GM15510 (cell line): Measurements from ENCODE around the gene EN1.

Source experiments
- POLR2A ChIP-seq: IDR thresholded peaks from 3 replicates; pipeline ENCODE4 v1.6.1; 2011; ENCODE audit warnings: borderline replicate concordance; ENCODE audit not compliant: insufficient read length; ENCODE audit errors: extremely low read depth

Gene EN1

DNA sequence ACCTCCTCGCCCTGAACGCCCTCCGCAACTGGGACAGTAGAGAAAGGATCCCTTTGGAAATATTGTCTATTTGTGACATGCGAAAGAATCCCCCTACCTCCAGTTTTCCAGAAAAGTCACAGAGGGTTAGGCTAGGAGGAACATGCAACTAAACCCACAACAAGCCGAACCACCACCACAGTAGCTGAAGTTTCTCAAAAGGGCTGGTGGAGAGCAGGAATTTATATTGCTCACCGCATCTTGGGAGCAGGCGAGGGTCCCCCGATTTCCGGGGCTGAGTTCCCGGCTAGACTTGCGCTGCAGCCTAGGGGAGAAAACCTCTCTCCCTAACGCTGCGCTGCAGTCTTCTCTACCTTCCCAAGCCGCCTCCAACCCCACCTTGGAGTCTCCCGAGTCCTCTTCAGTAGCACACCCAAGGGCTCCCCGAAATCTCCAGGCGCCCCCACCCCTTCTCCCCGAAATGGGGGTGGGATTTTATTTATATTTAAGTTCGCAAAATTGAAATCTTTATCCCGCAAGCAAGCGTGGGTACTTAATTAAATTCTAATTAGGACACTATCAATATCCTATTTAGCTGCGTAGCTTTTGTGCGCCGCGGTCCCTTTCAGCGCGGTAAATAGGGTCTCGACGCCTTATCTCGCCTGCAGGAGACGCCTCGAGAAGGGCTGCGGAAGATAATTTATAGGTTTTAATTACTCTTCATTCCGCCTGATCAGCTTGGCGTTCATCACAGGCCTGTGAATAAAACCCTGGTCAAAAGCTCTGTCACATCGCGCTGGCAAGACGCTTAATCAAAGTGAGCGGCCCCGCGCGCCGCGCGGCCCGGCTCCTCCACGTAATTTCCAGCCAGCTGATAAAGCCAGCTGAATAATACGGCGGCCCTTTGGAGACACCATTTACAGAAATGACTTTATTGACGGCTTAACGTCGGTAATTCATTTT lies 2.0 kb upstream of the EN1 start:
- TF ChIP-seq POLR2A: no peak

DNA sequence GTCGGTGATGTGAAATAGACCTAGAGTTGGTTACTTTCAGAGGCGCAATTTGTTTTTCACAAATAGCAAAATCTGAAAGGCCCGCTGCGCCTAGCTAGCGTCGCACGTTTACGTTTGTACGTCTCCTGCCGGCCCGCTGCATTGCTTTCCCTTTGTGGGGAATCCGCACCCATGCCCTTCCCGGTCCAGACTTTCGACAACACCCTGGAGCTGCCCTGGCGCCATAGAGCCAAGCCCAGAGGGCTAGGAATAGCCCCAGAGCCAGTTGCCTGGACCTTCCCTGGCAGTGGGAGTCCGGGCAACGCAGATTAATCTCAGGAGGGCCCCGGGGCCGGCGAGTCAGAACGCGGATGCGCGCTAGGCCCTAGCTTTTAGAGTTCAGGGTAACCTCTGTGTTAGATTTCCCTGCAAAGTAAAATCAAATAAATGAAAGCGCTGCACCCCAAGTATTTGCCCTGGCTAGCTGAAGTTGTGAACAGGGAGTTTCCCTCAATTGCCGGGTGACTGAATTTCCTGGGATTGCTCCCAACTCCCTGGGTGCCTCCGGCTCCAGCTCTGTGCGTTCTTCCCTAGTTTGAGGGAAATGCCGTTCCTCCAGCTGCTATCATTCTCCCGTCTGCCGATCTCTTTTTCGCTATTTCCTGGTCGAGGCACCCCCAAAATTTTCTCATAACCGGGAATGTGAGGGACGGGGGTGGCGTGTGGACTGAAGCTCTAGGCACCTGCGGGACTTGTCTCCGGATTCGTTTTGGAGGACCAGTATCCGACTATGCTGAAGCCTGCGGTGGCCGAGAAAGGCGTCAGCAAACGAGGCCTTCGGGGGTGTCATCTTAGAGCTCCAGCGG lies 1.2 kb upstream of the EN1 start:
- TF ChIP-seq POLR2A: no peak

DNA sequence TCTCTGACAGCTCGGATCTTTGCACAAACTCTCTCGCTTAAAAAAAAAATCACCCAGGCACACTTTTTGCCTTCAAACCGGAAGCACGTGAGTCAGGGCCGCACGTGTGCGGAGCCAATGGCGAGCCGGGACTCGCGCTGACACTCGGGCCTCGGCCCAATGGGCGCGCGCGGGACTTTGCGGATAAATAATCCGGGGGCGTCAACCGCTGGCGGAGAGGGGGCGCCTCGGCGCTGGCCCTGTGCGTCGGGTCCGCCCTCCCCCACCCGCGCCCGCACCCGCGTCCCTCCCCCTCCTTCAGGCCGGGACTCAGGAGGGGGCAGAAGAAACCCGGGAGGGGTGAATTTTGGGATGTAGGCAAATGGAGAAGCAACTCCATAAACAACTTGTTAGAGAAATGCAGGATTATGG lies 319 bp upstream of the EN1 start:
- no peak for TF ChIP-seq POLR2A

DNA sequence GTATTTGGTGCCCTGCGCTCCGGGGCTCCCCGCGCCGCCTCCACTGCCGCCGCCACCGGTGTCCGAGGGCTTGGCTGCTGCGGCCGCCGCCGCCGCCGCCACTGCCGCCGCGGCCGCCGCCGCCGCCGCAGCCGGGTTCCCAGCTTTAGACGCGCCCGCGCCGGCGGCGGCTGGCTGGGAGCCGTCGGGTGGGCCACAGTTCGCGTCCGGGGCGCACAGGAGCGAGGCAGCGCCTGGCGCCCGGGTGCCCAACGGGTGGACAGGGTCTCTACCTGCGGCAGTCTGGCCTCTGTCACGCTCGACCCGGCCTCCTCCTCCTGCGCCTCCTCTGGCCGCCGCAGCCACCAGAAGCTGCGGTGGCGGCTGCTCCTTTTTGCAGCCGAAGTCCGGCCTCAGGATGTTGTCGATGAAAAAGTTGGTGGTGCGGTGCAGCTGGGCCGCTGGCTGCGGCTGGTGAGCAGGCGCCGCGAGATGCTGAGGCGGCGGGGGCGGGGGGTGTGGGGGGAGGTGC lies 951 bp downstream of the EN1 start:
- TF ChIP-seq POLR2A: no peak

DNA sequence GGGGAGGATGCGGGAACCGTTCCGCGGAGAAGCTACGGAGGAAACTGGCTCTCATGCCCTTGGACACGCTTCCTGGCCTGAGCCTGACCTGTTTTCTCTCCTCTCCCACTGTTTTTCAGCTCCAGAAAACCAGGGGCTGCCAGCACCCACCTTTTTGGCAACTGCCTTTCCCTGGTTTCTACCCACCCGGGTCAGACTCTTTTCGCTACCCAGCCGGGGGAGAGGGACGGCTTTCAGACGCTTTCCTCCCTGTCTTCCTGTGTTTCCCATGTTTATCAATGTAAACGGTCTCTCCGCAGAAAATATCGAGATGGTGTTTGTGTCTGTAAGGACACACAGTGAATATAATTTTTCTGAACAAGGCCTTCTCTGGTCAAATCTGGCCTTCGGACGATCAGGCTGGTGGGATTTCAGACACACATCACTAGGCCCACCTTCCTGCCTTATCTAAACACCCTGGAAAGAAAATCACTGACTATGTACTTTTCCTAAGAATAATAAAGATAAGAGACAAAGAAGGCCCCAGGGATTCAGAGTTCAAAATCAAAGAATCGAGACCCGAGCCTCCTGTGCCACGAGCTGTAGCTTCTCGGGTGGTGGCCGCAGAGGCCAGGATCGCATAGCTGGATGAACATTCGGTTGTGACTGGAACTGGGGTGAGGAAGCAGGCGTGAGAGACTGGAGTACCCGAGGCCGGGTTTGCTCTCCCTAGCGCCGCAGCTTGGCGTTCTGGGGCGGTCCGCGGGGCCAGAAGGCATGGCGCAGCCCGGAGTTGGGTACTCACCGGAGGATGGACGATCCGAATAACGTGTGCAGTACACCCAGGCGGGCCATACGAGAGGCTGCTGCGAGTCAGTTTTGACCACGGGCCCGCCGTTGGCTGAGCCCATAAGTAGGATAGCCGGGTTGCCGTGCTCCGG lies 1.7 kb downstream of the EN1 start:
- TF ChIP-seq POLR2A: no peak

DNA sequence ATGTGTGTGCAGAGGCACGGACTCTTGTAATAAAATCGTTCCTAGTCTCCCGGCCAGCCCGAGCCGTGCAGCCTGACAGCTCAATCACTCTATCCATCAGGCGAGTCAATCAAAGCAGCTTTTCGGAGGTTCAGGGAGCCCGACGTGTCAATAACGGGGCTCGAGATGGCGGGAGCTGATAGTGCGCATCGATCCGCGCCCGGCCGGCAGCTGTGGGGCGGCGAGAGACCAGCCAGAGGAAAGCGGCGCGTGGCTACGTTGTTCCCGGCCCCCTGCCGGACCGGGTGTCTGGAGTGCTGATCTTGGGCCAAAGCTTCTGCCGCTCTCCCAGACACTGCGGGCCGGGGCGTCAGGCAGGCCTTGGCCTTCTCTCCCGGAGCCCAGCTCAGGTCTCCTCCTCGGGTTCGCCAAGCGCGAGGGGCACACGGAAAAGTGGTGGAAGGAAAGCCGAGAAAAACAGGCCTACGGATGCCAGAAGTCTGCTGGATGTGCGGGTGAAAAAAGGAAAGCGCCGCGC lies 2.4 kb downstream of the EN1 start:
- no peak for TF ChIP-seq POLR2A

DNA sequence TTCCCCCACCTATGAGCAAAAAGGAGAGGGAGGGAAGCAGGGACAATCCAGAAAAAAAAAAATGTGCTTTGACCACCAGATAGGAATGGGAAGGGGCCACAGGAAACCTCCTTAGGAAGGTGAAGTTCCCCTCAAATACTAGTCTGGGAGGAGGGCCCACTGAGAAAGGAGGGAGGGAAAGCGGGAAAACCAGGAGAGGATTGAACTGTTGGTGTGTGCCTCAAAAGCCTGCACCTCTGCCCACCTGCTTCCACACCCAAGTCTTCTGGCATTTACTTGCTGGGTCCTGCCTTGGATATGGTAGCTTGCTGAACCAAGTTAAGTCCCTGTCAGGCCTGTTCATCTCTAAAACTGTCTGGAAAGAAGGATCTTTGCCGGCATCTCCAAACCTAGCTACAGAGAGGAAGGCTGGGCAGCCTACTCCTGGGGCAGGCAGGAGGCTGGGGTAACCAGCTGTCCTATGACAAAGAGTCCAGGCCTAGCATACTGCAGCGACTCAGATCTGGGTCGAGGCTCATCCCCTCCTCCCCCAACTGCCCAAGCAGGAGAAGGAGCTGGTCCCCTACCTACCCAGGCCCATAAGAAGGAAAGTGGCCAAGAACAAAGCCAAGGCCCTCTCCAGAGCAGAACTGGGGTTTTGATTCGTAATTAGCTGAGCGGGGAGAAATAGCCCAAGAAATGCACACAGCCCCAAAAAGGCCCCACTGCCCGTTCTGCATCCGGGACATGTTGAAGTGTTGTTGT lies 3.0 kb downstream of the EN1 start:
- TF ChIP-seq POLR2A: no peak

DNA sequence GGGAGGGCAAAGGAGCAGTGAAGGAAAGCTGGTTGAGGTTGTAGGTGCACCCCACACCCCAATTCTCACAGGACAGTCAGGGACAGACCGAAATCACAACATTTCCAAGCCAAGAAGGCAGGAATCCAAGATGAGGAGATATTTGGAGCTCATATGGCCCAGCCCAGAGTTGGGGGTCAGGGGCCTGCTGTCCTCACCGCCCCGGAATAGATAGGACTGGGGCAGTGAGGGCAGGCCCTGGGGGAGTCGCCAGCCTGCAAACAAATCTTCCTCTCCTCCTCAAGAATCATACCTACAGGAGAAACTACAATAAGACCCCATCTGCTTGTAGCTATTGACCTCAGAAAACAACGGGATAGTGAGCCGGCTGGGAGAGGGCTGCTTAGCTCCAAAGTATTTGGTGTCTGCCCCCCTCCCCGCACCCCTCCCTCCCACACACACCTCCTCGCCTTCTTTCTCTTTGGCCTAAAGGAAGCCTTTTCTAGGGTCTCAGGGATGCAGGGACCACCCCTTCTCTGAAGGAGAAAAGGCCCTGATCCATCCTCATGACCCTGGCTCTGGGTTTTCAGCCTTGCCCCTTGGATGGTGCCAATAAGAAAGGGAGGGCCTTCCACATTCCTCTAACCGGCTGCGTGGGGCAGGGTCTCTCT lies 3.8 kb downstream of the EN1 start:
- TF ChIP-seq POLR2A: no peak

DNA sequence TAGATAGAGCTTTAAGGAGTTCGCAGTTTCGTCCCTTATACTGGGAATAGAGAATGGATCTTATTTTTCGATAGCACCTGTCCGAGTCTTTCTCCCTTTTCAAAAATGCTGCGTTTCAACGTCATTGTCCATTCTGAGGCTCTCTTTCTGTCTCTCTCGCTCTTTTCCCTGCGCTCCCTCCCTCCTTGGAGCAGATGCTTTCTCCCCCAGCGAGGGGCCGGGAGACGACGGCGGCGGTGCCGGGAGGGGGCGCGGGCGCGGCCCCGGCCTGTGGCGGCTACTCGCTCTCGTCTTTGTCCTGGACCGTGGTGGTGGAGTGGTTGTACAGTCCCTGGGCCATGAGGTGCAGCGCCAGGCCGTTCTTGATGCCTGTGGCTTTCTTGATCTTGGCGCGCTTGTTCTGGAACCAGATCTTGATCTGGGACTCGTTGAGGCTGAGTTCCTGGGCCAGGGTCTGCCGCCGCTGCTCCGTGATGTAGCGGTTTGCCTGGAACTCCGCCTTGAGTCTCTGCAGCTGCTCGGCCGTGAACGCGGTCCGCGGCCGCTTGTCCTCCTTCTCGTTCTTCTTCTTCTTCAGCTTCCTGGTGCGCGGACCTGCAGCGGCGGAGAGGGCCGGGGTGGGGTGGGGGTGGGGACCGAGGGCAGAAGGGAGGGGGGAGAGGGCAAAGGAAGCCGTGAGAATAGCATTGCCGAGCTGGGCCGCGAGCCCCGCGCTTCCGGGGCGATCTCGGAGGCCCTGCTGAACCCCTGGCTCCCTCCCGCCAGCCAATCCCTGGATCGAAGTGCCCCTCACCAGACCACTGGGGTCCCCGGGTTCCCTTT lies 4.6 kb downstream of the EN1 start:
- TF ChIP-seq POLR2A: no peak

DNA sequence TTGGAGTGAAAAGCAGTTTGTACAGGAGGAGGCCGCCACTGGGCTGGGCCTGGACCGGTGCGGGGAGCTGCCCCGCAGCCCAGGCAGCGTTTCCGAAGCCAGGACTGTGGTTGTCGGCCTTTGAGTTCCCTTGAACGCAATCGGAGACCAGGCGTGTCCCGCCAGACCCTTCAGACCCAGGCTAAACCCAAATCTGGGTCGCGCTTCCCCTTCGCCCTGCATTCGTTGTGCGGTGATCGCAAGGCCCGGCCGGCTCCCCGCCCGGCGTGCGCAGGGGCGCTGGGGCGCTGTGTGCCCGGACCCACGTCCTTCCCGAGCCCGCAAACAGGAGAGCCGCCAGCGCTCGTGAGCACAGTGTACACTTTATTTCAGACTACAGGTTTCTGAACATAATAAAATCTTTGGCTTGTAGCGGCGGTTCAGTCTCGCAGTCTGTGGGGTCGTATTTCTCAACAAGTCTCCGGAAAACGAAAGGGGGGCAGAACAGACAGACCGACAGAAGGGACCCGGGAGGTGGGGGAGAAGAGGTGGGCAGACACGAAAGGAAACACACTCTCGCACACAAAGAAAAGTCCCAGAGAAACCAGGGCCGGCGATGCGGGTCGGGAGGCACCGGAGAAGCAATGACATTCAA lies 5.5 kb downstream of the EN1 start:
- no peak for TF ChIP-seq POLR2A

DNA sequence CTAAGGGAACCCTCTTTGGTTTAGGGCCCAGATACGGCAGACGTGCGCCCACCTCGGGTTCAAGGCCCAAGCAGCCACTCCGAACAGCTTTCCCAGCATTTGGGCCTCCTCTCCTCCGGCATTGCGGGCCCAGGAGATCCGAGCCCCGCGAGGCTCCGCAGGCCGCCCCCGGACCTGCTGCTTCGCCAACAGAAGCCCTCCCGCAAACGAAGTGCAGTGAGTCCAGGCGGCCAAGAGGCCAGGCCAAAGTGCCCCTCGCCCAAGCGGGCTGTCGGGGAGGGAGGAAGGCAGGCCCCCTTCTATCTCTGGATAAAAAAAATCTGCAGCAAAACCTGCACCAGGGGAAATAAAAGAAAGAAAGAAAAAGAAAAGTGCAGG lies 6.0 kb downstream of the EN1 start:
- no peak for TF ChIP-seq POLR2A
